HCT116 (cell line): ENCODE data around the gene HNRNPU.

ENCODE experiments used
- EZH2 ChIP-seq: fragments of 200-600 bp; sonication (generic); IDR thresholded peaks from 2 replicates; pipeline ENCODE4 v1.6.1; 2017; ENCODE audit warnings: antibody characterized with exemption, mixed run types
- EZH2phosphoT487 ChIP-seq: fragments of 200-600 bp; IDR thresholded peaks from 2 replicates; pipeline ENCODE4 v1.6.1; 2018; ENCODE audit warnings: antibody characterized with exemption, borderline replicate concordance
- POLR2A ChIP-seq: IDR thresholded peaks from 2 replicates; pipeline ENCODE4 v1.7.0; 2011; ENCODE audit warnings: borderline replicate concordance; ENCODE audit not compliant: insufficient read depth, insufficient read length; ENCODE audit errors: extremely low read depth
- RAD21 ChIP-seq: IDR thresholded peaks from 2 replicates; pipeline ENCODE4 v1.6.1; 2012; ENCODE audit warnings: low read depth, mild to moderate bottlenecking
- SP1 ChIP-seq: IDR thresholded peaks from 2 replicates; pipeline ENCODE4 v1.6.1; 2012; ENCODE audit warnings: low read depth
- YY1 ChIP-seq: IDR thresholded peaks from 2 replicates; pipeline ENCODE4 v1.6.1; 2011; ENCODE audit warnings: low read length, low read depth, moderate library complexity, mild to moderate bottlenecking; ENCODE audit not compliant: insufficient replicate concordance; ENCODE audit errors: extremely low read depth
- ZNF274 ChIP-seq: fragments of 200-500 bp; sonication (Bioruptor generic); IDR thresholded peaks from 2 replicates; pipeline ENCODE4 v1.6.1; 2014; ENCODE audit warnings: mild to moderate bottlenecking, low read depth, low read length, inconsistent platforms
- TF ChIP-seq, protein P1 (sequence below), 3 experiments: fragments of 200-600 bp in 1 of 3; sonication (generic) in 1 of 3; IDR thresholded peaks in 2 of 3; conservative IDR thresholded peaks in 1 of 3; 2 replicates each; pipeline ENCODE4 v1.5.1; 2012 to 2017; ENCODE audit warnings: low read depth in 2 of 3, low read length in 2 of 3, antibody characterized with exemption in 1 of 3, borderline replicate concordance in 1 of 3, control low read depth in 1 of 3, mild to moderate bottlenecking in 1 of 3, mixed read lengths in 1 of 3, mixed run types in 1 of 3, moderate library complexity in 1 of 3; ENCODE audit not compliant: insufficient read depth in 1 of 3
- TF ChIP-seq, protein P2 (sequence below): IDR thresholded peaks from 2 replicates; pipeline ENCODE4 v1.6.1; 2012; ENCODE audit warnings: low read depth
- TF ChIP-seq, protein P3 (sequence below): IDR thresholded peaks from 2 replicates; pipeline ENCODE4 v1.6.1; 2012

DNA sequence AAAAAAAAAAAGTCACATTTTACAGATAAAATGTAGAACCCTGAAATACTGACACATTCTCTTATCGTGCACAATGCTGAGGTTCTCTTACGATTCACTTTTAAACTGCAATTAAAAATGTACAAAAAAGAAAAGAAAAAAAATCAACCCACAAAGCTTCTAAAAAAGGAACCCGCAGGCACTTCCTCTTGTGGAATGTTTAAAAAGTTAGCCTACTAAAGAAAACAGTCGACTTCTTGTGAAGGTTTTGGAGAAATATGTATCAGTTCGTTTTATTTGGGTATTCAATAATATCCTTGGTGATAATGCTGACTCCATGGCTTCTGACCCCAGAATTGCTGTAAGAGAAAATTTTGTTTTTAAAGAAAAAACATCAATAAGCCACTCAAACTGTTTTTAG lies 10.2 kb downstream of the HNRNPU start:
- no peak for TF ChIP-seq SP1
- TF ChIP-seq, protein P1, sequence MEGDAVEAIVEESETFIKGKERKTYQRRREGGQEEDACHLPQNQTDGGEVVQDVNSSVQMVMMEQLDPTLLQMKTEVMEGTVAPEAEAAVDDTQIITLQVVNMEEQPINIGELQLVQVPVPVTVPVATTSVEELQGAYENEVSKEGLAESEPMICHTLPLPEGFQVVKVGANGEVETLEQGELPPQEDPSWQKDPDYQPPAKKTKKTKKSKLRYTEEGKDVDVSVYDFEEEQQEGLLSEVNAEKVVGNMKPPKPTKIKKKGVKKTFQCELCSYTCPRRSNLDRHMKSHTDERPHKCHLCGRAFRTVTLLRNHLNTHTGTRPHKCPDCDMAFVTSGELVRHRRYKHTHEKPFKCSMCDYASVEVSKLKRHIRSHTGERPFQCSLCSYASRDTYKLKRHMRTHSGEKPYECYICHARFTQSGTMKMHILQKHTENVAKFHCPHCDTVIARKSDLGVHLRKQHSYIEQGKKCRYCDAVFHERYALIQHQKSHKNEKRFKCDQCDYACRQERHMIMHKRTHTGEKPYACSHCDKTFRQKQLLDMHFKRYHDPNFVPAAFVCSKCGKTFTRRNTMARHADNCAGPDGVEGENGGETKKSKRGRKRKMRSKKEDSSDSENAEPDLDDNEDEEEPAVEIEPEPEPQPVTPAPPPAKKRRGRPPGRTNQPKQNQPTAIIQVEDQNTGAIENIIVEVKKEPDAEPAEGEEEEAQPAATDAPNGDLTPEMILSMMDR (IDR thresholded peaks at IDR 0.05 in 2 of 3, conservative IDR thresholded peaks at IDR 0.05 in 1 of 3; ENCODE audit: borderline replicate concordance in 1 of 3, insufficient read depth in 1 of 3, low read depth in 2 of 3, low read length in 2 of 3): no peak
- no peak for TF ChIP-seq POLR2A
- TF ChIP-seq, protein P2, sequence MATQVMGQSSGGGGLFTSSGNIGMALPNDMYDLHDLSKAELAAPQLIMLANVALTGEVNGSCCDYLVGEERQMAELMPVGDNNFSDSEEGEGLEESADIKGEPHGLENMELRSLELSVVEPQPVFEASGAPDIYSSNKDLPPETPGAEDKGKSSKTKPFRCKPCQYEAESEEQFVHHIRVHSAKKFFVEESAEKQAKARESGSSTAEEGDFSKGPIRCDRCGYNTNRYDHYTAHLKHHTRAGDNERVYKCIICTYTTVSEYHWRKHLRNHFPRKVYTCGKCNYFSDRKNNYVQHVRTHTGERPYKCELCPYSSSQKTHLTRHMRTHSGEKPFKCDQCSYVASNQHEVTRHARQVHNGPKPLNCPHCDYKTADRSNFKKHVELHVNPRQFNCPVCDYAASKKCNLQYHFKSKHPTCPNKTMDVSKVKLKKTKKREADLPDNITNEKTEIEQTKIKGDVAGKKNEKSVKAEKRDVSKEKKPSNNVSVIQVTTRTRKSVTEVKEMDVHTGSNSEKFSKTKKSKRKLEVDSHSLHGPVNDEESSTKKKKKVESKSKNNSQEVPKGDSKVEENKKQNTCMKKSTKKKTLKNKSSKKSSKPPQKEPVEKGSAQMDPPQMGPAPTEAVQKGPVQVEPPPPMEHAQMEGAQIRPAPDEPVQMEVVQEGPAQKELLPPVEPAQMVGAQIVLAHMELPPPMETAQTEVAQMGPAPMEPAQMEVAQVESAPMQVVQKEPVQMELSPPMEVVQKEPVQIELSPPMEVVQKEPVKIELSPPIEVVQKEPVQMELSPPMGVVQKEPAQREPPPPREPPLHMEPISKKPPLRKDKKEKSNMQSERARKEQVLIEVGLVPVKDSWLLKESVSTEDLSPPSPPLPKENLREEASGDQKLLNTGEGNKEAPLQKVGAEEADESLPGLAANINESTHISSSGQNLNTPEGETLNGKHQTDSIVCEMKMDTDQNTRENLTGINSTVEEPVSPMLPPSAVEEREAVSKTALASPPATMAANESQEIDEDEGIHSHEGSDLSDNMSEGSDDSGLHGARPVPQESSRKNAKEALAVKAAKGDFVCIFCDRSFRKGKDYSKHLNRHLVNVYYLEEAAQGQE: no peak
- TF ChIP-seq YY1: no peak
- TF ChIP-seq EZH2phosphoT487: no peak
- no peak for TF ChIP-seq ZNF274
- TF ChIP-seq RAD21: no peak
- TF ChIP-seq, protein P3, sequence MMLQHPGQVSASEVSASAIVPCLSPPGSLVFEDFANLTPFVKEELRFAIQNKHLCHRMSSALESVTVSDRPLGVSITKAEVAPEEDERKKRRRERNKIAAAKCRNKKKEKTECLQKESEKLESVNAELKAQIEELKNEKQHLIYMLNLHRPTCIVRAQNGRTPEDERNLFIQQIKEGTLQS: no peak
- no peak for TF ChIP-seq EZH2
